A673 (cell line): ENCODE data around the gene SUSD4.

Source experiments
- CTCF ChIP-seq: fragments of 300-800, 200-600 bp; sonication (generic); conservative IDR thresholded peaks from 2 replicates; pipeline ENCODE4 v1.5.1; 2017; ENCODE audit warnings: low read depth, mild to moderate bottlenecking, antibody characterized with exemption, low read length, moderate library complexity, mixed read lengths
- EZH2 ChIP-seq: fragments of 200-600 bp; sonication (generic); IDR thresholded peaks from 2 replicates; pipeline ENCODE4 v1.6.1; 2017; ENCODE audit warnings: borderline replicate concordance, low read depth, mild to moderate bottlenecking, mixed read lengths, antibody characterized with exemption, low read length; ENCODE audit not compliant: poor library complexity, severe bottlenecking

- TF ChIP-seq CTCF (no peak), EZH2 (no peak)
Measured at GRCh38 chr1:223250632-223251015, 113.4 kb downstream of the SUSD4 start.
